Natural killer cell (primary cell): Measurements from ENCODE around the gene ULK1. TPM values are rescaled to one million over a fixed set of nuclear protein-coding genes. Genes with fewer than 3 reads are reported as not detected.

ENCODE experiments used
- ATAC-seq, 3 donors: fragments of 150-1000 bp in 2 of 3; fragments of 200-7000 bp in 1 of 3; cut with Tn5 transposase; 1 replicate in 1 of 3; 2 replicates in 2 of 3; pipeline ENCODE4 v1.10.0; 2021; ENCODE audit warnings: mild to moderate bottlenecking in 2 of 3, moderate library complexity in 2 of 3
- DNase-seq, 2 donors: peaks; one replicate each; pipeline versions ENCODE4 v3.0.0 to v3.0.0-alpha.2; 2013 to 2021; ENCODE audit warnings: mixed read lengths in 1 of 2
- H3K27ac ChIP-seq: one replicate; pipeline ENCODE4 v1.5.1; 2013; ENCODE audit warnings: mild to moderate bottlenecking, low read length
- H3K27me3 ChIP-seq: one replicate; pipeline ENCODE4 v1.6.1; 2013; ENCODE audit warnings: low read length; ENCODE audit not compliant: control insufficient read depth, insufficient read depth
- H3K36me3 ChIP-seq: one replicate; pipeline ENCODE4 v1.6.1; 2013; ENCODE audit warnings: low read length; ENCODE audit not compliant: control insufficient read depth, insufficient read depth
- H3K4me1 ChIP-seq: one replicate; pipeline ENCODE4 v1.6.1; 2013; ENCODE audit warnings: low read length; ENCODE audit not compliant: control insufficient read depth, insufficient read depth
- H3K4me3 ChIP-seq: one replicate; pipeline ENCODE4 v1.5.1; 2013; ENCODE audit warnings: low read length
- H3K9me3 ChIP-seq: one replicate; pipeline ENCODE4 v1.6.1; 2013; ENCODE audit warnings: low read length; ENCODE audit not compliant: control insufficient read depth, insufficient read depth
- H3K27ac Mint-ChIP-seq, 2 donors: one replicate each; pipeline ENCODE4 v1.8.0; 2022; ENCODE audit warnings: mild to moderate bottlenecking in 2 of 2, mixed read lengths in 2 of 2, moderate library complexity in 1 of 2
- H3K27me3 Mint-ChIP-seq, 2 donors: one replicate each; pipeline ENCODE4 v1.8.0; 2022; ENCODE audit warnings: low read depth in 2 of 2, mixed read lengths in 2 of 2
- H3K36me3 Mint-ChIP-seq: one replicate; pipeline ENCODE4 v1.8.0; 2022; ENCODE audit warnings: mixed read lengths
- H3K4me1 Mint-ChIP-seq, 2 donors: one replicate each; pipeline ENCODE4 v1.8.0; 2022; ENCODE audit warnings: mixed read lengths in 2 of 2
- H3K4me3 Mint-ChIP-seq: one replicate; pipeline ENCODE4 v1.8.0; 2022; ENCODE audit warnings: mild to moderate bottlenecking, moderate library complexity, mixed read lengths
- H3K9me3 Mint-ChIP-seq, 2 donors: one replicate each; pipeline ENCODE4 v1.8.0; 2022; ENCODE audit warnings: mixed read lengths in 2 of 2
- CTCF ChIP-seq: fragments of 200-600 bp; IDR thresholded peaks from one replicate; pipeline ENCODE4 v1.8.0; 2022; ENCODE audit warnings: antibody characterized with exemption
- WGBS: methylation state at CpG from one replicate; pipeline ENCODE4 v1.1.7; 2013; ENCODE audit warnings: missing lambda C conversion rate; ENCODE audit not compliant: insufficient coverage; 5-methylcytosine and 5-hydroxymethylcytosine counted together
- intact Hi-C: fragments of 100-400 bp; cut with micrococcal nuclease; formaldehyde crosslinking; loops from one replicate; pipeline ENCODE4 v1.14.2; 2022
- total RNA-seq, 4 donors: library from RNA; stranded (reverse); fragments of 120-200 nt in 1 of 4; gene quantifications; one replicate each; pipeline versions ENCODE4 v1.2.3 to v1.2.4, GENCODE V29; 2013 to 2022

Gene ULK1
- total RNA-seq, 3 donors from 2014 or later (not counting 1 experiment from before 2014, with no cell fraction given): 99.1 to 142 (median 123) TPM

- no peaks in the 10 kb centered on the region for H3K27me3 ChIP-seq
- H3K9me3 ChIP-seq: no peaks in the 10 kb centered on the region
- H3K4me1 ChIP-seq: no peaks in the 10 kb centered on the region
- Mint-ChIP-seq H3K36me3 (no peaks in the 10 kb centered on the region), H3K27me3 (no peaks in the 10 kb centered on the region), H3K4me1 (no peaks in the 10 kb centered on the region), H3K9me3 (no peaks in the 10 kb centered on the region), H3K27ac (no peak overlapping the region), H3K4me3 (no peak overlapping the region)
- H3K36me3 ChIP-seq: peaks cover 49% of the 10 kb centered on the region
- no peak for TF ChIP-seq CTCF
- H3K4me3 ChIP-seq: no peak overlapping the region
- no peak for ATAC-seq
- 90% methylated on average over 22 of the region's 22 CpGs for WGBS
- DNase-seq: no peak
- H3K27ac ChIP-seq: no peak overlapping the region
- intact Hi-C loops: no loop called here
Observed at GRCh38 chr12:131911851-131912477, 17.5 kb downstream of the ULK1 start.

GRCh38 chr12:131912518-131913274 is 18.3 kb downstream of the ULK1 start:
- Histone ChIP-seq H3K27ac (no peak overlapping the region), H3K36me3 (peaks cover 49% of the 10 kb centered on the region), H3K4me1 (no peaks in the 10 kb centered on the region), H3K9me3 (no peaks in the 10 kb centered on the region), H3K4me3 (no peak overlapping the region), H3K27me3 (no peaks in the 10 kb centered on the region)
- TF ChIP-seq CTCF: no peak
- ATAC-seq (no peak), DNase-seq (no peak)
- H3K27me3 Mint-ChIP-seq: no peaks in the 10 kb centered on the region
- intact Hi-C loops: no loop called here
- no peaks in the 10 kb centered on the region for H3K36me3 Mint-ChIP-seq
- H3K9me3 Mint-ChIP-seq: no peaks in the 10 kb centered on the region
- H3K4me3 Mint-ChIP-seq: no peak overlapping the region
- no peaks in the 10 kb centered on the region for H3K4me1 Mint-ChIP-seq
- 93% methylated on average over 20 of the region's 20 CpGs for WGBS
- peak overlapping the region in 1 of 2 donors; percentile 31 for H3K27ac Mint-ChIP-seq

- Mint-ChIP-seq H3K27me3 (no peaks in the 10 kb centered on the region), H3K9me3 (no peaks in the 10 kb centered on the region), H3K4me3 (no peak overlapping the region), H3K4me1 (no peaks in the 10 kb centered on the region), H3K27ac (no peak overlapping the region), H3K36me3 (no peaks in the 10 kb centered on the region)
- H3K27me3 ChIP-seq: no peaks in the 10 kb centered on the region
- no peak overlapping the region for H3K27ac ChIP-seq
- intact Hi-C loops: no loop called here
- no peaks in the 10 kb centered on the region for H3K4me1 ChIP-seq
- no peaks in the 10 kb centered on the region for H3K9me3 ChIP-seq
- H3K36me3 ChIP-seq: peaks cover 49% of the 10 kb centered on the region
- no peak for TF ChIP-seq CTCF
- H3K4me3 ChIP-seq: no peak overlapping the region
- DNase-seq (no peak), ATAC-seq (no peak)
- 94% methylated on average over 8 of the region's 8 CpGs for WGBS
Observed at GRCh38 chr12:131913666-131914065, 19.2 kb downstream of the ULK1 start.
